ENCODE results near the gene LRP8. TPM values are rescaled to one million over a fixed set of nuclear protein-coding genes. Genes with fewer than 3 reads are reported as not detected.

The LRP8 gene
- polyA plus RNA-seq (2013, experiment 1 of 4): 18.8 TPM
- polyA plus RNA-seq (2013, experiment 2 of 4): 11.7 TPM
- 13.1 TPM for polyA plus RNA-seq (2013, experiment 3 of 4)
- 11.6 TPM for polyA plus RNA-seq (2013, experiment 4 of 4)

GRCh38 chr1:53328009-53328461 lies at the start of gene LRP8:
LRP8 (minus strand) TSS chr1:53328070; CDS start chr1:53327912, 158 bp downstream.
- peaks cover 9% of the 10 kb centered on the region for H3K27me3 ChIP-seq (ENCODE audit: control insufficient read depth, insufficient read depth, low read length, poor library complexity, severe bottlenecking)
- H3K27ac ChIP-seq (ENCODE audit: insufficient read depth, low read depth, low read length, poor library complexity, severe bottlenecking): peak within 1 kb of the TSS; percentile 62
- no peaks in the 10 kb centered on the region for H3K36me3 ChIP-seq (ENCODE audit: control insufficient read depth, insufficient read depth, low read length)
- WGBS, 2 experiments: 0% methylated on average over 47 of the region's 47 CpGs
- H3K4me1 ChIP-seq (ENCODE audit: control insufficient read depth, insufficient read depth, low read length): no peaks in the 10 kb centered on the region
- peak within 1 kb of the TSS; percentile 72 for H3K4me3 ChIP-seq (ENCODE audit: insufficient read depth, low read depth, low read length)
- no peaks in the 10 kb centered on the region for H3K9me3 ChIP-seq (ENCODE audit: control insufficient read depth, low read length)

- no peaks in the 10 kb centered on the region for H3K36me3 ChIP-seq (ENCODE audit: control insufficient read depth, insufficient read depth, low read length)
- no peak overlapping the region for H3K27ac ChIP-seq (ENCODE audit: insufficient read depth, low read depth, low read length, poor library complexity, severe bottlenecking)
- no peak overlapping the region for H3K4me3 ChIP-seq (ENCODE audit: insufficient read depth, low read depth, low read length)
- no peaks in the 10 kb centered on the region for H3K27me3 ChIP-seq (ENCODE audit: control insufficient read depth, insufficient read depth, low read length, poor library complexity, severe bottlenecking)
- H3K9me3 ChIP-seq (ENCODE audit: control insufficient read depth, low read length): no peaks in the 10 kb centered on the region
- WGBS, 2 experiments: 91 to 92% methylated on average over 13 of the region's 13 CpGs
- peaks cover 9% of the 10 kb centered on the region for H3K4me1 ChIP-seq (ENCODE audit: control insufficient read depth, insufficient read depth, low read length)
Measured at GRCh38 chr1:53377438-53377841, 49.6 kb upstream of the LRP8 start.

DNA sequence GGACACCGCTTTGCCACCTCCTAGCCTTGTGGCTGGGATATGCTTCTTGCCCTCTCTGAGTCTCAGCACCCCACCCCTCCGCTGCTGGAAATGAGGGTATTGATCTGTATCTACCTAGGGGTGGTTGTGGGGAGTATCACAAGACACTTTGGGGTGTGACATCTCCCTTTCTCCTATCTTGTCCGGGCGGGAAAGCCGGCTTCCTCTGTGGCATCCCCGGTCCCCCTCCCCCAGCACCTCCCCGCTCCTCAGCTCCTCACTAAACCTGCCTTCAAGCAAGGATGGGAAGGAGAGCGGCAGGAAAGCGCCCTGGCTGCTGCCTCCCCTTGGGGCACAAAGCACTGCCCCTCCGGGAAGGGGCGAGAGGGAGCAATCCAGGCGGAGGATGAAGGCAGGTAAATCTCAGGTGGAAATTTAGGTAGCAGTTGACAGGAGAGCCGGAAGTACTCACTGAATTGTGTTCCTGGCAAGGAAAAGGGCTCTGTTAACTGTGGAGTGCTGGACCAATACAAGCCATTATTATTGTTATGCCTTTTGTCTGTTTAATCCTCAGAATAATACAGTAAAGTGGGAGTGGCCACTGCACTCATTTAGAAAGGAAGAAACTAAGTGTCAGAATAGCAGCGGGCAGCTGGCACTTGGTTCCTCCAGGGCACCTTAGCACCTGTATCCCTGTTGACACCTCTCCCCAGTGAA lies 49.0 kb upstream of the LRP8 start:
- WGBS, 2 experiments: 69 to 73% methylated on average over 13 to 14 of the region's 14 CpGs
- no peaks in the 10 kb centered on the region for H3K36me3 ChIP-seq (ENCODE audit: control insufficient read depth, insufficient read depth, low read length)

DNA sequence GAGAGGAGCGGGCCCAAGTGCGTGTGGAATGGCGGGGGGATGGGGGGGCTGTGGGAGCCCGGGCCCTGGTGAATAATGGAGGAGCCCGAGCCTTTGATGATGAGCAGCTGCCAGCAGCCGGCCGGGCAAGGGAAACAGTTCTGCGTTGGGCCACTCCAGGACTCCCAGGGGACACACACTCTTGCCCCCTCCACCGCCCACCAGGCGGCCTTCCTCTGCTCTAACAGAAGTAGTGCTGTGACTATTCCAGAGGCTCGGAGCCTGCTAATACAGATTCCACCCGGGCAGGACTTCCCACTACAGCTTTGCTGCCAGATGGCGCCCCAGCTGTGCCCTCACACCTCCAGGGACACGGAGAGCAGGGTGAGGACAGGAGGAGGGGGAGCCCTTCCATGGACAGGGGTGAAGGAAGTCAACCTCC lies 48.2 kb upstream of the LRP8 start:
- Histone ChIP-seq H3K4me3 (ENCODE audit: insufficient read depth, low read depth, low read length) (no peak overlapping the region), H3K36me3 (ENCODE audit: control insufficient read depth, insufficient read depth, low read length) (no peaks in the 10 kb centered on the region), H3K27ac (ENCODE audit: insufficient read depth, low read depth, low read length, poor library complexity, severe bottlenecking) (no peak overlapping the region), H3K27me3 (ENCODE audit: control insufficient read depth, insufficient read depth, low read length, poor library complexity, severe bottlenecking) (no peaks in the 10 kb centered on the region), H3K4me1 (ENCODE audit: control insufficient read depth, insufficient read depth, low read length) (peaks cover 14% of the 10 kb centered on the region), H3K9me3 (ENCODE audit: control insufficient read depth, low read length) (no peaks in the 10 kb centered on the region)
- 68 to 69% methylated on average over 14 of the region's 14 CpGs for WGBS, 2 experiments

More for the DNA sequence above, 49.0 kb upstream of the LRP8 start:
- Histone ChIP-seq H3K27ac (ENCODE audit: insufficient read depth, low read depth, low read length, poor library complexity, severe bottlenecking) (no peak overlapping the region), H3K27me3 (ENCODE audit: control insufficient read depth, insufficient read depth, low read length, poor library complexity, severe bottlenecking) (no peaks in the 10 kb centered on the region), H3K4me1 (ENCODE audit: control insufficient read depth, insufficient read depth, low read length) (peaks cover 9% of the 10 kb centered on the region), H3K9me3 (ENCODE audit: control insufficient read depth, low read length) (no peaks in the 10 kb centered on the region), H3K4me3 (ENCODE audit: insufficient read depth, low read depth, low read length) (no peak overlapping the region)

GRCh38 chr1:53375440-53375839 lies 47.6 kb upstream of the LRP8 start:
- 82 to 84% methylated on average over 13 of the region's 13 CpGs for WGBS, 2 experiments
- Histone ChIP-seq H3K36me3 (ENCODE audit: control insufficient read depth, insufficient read depth, low read length) (no peaks in the 10 kb centered on the region), H3K4me3 (ENCODE audit: insufficient read depth, low read depth, low read length) (no peak overlapping the region), H3K9me3 (ENCODE audit: control insufficient read depth, low read length) (no peaks in the 10 kb centered on the region), H3K4me1 (ENCODE audit: control insufficient read depth, insufficient read depth, low read length) (peaks cover 17% of the 10 kb centered on the region), H3K27ac (ENCODE audit: insufficient read depth, low read depth, low read length, poor library complexity, severe bottlenecking) (no peak overlapping the region), H3K27me3 (ENCODE audit: control insufficient read depth, insufficient read depth, low read length, poor library complexity, severe bottlenecking) (no peaks in the 10 kb centered on the region)

GRCh38 chr1:53373246-53373645 lies 45.4 kb upstream of the LRP8 start:
- peaks cover 17% of the 10 kb centered on the region for H3K4me1 ChIP-seq (ENCODE audit: control insufficient read depth, insufficient read depth, low read length)
- WGBS, 2 experiments: 95 to 96% methylated on average over 11 of the region's 11 CpGs
- H3K27ac ChIP-seq (ENCODE audit: insufficient read depth, low read depth, low read length, poor library complexity, severe bottlenecking): no peak overlapping the region
- H3K4me3 ChIP-seq (ENCODE audit: insufficient read depth, low read depth, low read length): no peak overlapping the region
- H3K9me3 ChIP-seq (ENCODE audit: control insufficient read depth, low read length): no peaks in the 10 kb centered on the region
- H3K27me3 ChIP-seq (ENCODE audit: control insufficient read depth, insufficient read depth, low read length, poor library complexity, severe bottlenecking): no peaks in the 10 kb centered on the region
- H3K36me3 ChIP-seq (ENCODE audit: control insufficient read depth, insufficient read depth, low read length): no peaks in the 10 kb centered on the region

DNA sequence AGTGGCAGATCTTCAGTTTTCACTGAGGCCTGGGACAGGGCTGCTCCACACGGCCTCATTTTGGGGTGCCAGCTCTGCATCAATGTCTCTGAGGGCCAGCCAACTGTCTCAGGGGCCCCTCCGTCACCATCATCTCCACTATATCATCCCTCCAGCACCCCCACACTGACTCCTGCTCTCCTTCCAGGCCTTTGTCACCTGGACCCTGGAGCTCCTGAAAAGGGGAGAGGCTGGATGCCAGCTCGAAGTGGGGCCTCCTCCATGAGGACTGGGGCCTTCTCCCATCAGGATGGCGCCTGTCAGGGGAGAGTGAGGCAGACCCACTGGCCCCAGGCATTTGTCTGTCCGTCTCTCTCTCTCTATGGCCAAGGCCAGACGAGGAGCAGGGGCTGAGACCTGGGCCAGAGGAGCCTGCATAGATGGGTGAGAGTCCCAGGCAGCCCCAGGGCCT lies 44.7 kb upstream of the LRP8 start:
- 92% methylated on average over 6 of the region's 6 CpGs for WGBS, 2 experiments
- H3K9me3 ChIP-seq (ENCODE audit: control insufficient read depth, low read length): no peaks in the 10 kb centered on the region
- H3K4me1 ChIP-seq (ENCODE audit: control insufficient read depth, insufficient read depth, low read length): peaks cover 17% of the 10 kb centered on the region
- no peak overlapping the region for H3K27ac ChIP-seq (ENCODE audit: insufficient read depth, low read depth, low read length, poor library complexity, severe bottlenecking)
- no peak overlapping the region for H3K4me3 ChIP-seq (ENCODE audit: insufficient read depth, low read depth, low read length)
- H3K27me3 ChIP-seq (ENCODE audit: control insufficient read depth, insufficient read depth, low read length, poor library complexity, severe bottlenecking): no peaks in the 10 kb centered on the region
- H3K36me3 ChIP-seq (ENCODE audit: control insufficient read depth, insufficient read depth, low read length): no peaks in the 10 kb centered on the region

GRCh38 chr1:53371851-53372250 lies 44.0 kb upstream of the LRP8 start:
- no peak overlapping the region for H3K27ac ChIP-seq (ENCODE audit: insufficient read depth, low read depth, low read length, poor library complexity, severe bottlenecking)
- no peak overlapping the region for H3K4me3 ChIP-seq (ENCODE audit: insufficient read depth, low read depth, low read length)
- H3K4me1 ChIP-seq (ENCODE audit: control insufficient read depth, insufficient read depth, low read length): peaks cover 17% of the 10 kb centered on the region
- no peaks in the 10 kb centered on the region for H3K9me3 ChIP-seq (ENCODE audit: control insufficient read depth, low read length)
- H3K27me3 ChIP-seq (ENCODE audit: control insufficient read depth, insufficient read depth, low read length, poor library complexity, severe bottlenecking): no peaks in the 10 kb centered on the region
- WGBS, 2 experiments: 91 to 92% methylated on average over 5 of the region's 5 CpGs
- no peaks in the 10 kb centered on the region for H3K36me3 ChIP-seq (ENCODE audit: control insufficient read depth, insufficient read depth, low read length)

DNA sequence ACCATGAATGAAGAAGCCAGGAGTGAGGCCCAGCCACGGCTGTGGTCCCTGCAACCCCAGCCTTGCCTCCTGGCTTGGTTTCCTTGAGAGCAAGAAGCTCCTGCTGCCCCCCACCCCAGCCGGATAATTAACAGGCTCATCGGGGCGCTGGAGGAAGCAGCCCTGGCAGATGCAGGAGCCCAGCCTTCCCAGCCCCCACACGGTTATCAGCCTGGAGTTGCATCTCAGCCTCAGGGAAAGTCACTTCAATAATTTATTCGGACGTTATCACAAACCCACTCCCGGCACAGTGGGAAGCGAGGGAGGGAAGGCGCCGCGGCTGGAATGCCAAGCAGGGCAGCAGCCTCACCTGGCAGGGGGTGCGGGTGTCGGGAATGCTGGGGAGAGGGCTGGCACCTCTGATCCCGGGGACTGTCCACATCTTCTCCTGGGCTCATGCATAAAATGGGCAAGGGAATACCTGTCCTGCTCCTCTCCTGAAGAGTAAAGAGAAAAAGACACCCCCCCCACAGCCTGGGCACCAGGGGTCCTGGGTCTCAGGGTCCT lies 43.3 kb upstream of the LRP8 start:
- Histone ChIP-seq H3K27ac (ENCODE audit: insufficient read depth, low read depth, low read length, poor library complexity, severe bottlenecking) (no peak overlapping the region), H3K4me3 (ENCODE audit: insufficient read depth, low read depth, low read length) (no peak overlapping the region), H3K9me3 (ENCODE audit: control insufficient read depth, low read length) (no peaks in the 10 kb centered on the region), H3K4me1 (ENCODE audit: control insufficient read depth, insufficient read depth, low read length) (peaks cover 11% of the 10 kb centered on the region), H3K27me3 (ENCODE audit: control insufficient read depth, insufficient read depth, low read length, poor library complexity, severe bottlenecking) (no peaks in the 10 kb centered on the region), H3K36me3 (ENCODE audit: control insufficient read depth, insufficient read depth, low read length) (no peaks in the 10 kb centered on the region)
- 65 to 66% methylated on average over 15 of the region's 15 CpGs for WGBS, 2 experiments

DNA sequence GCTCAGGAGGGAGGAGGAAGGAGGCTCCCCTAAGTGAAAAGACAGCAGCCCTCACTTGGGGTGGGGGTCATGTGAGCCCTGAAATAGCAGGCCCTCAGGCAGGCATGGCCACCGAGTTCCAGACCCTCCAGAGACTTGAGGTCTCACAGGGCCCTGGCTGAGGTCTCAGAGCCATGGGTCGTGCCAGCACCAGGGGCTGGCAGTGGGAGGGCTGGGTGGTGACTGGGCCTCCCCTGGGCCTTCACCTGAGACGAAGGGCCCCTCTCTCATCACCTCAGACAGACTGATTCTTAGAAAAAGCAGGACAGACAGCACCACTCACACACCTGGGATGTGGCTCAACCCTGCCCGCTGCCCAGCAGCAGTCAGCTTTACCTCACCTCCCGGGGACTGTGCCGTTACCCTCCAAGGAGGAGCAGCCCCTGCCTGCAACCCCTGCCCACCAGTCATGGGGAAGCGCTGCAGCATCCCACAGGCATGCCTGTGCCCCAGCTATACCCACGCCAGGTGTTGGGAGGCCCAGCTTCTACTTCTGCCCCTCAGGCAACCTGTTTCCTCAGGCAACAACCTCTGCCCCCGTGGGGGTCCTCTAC lies 42.6 kb upstream of the LRP8 start:
- Histone ChIP-seq H3K36me3 (ENCODE audit: control insufficient read depth, insufficient read depth, low read length) (no peaks in the 10 kb centered on the region), H3K4me1 (ENCODE audit: control insufficient read depth, insufficient read depth, low read length) (peaks cover 7% of the 10 kb centered on the region), H3K4me3 (ENCODE audit: insufficient read depth, low read depth, low read length) (no peak overlapping the region), H3K27ac (ENCODE audit: insufficient read depth, low read depth, low read length, poor library complexity, severe bottlenecking) (no peak overlapping the region), H3K27me3 (ENCODE audit: control insufficient read depth, insufficient read depth, low read length, poor library complexity, severe bottlenecking) (no peaks in the 10 kb centered on the region), H3K9me3 (ENCODE audit: control insufficient read depth, low read length) (no peaks in the 10 kb centered on the region)
- 92% methylated on average over 9 of the region's 9 CpGs for WGBS, 2 experiments
